HUDEP-2 (cell line): ENCODE measurements around the gene MFSD11.
"Not testable (repeated sequence)": the region's sequence is repeated elsewhere in the genome, so short reads cannot be mapped to it uniquely, and the experiment has no call there.

Experiments used
- DNase-seq, 76 experiments: peaks; one replicate each; lab custom pipeline; 2025; ENCODE audit not compliant: unreplicated experiment in 76 of 76; lab: John Stamatoyannopoulos, UW

MFSD11 gene

GRCh38 chr17:76725580-76726230 is 12.2 kb upstream of the MFSD11 start:
- peak in 56 of 76 experiments; percentile 13 to 73 (median 50) for DNase-seq

DNA sequence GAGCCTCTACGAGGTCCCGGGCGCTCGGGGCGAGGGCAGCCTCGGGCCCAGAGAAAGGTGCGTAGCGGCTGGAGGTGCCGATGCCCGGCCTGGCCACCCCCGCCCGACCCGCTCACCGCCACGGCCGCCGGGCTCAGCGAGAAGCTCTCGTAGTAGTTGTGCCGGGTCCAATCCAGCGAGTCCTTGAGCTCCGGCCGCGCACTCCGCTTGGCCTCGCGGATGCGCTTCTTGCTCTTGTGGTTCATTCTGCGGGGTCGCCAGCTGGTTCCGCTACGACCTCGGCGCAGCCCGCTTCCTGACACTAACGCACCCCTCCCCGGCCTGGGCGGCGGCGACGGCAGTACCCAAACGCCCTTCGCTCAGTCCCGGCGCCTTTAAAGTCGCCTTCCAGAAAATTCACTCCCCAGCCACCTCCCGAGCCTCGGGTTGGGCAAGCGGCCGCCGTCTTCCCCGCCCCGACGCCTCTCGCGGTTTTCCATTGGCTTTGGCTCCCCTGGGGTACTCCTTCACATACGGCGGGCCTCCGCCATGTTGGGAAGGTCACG is 11.6 kb upstream of the MFSD11 start, which contains the start of gene JMJD6:
Gene JMJD6 (minus strand): TSS at position 376 of the 545 bp plus-strand sequence. CDS start 131 bp downstream, at position 245.
- peak in 75 of 76 experiments; percentile 53 to 98 (median 94) for DNase-seq

GRCh38 chr17:76726776-76727718 is 10.9 kb upstream of the MFSD11 start, which contains the start of gene METTL23:
TSS of gene METTL23 (plus strand) at chr17:76726839. CDS start at chr17:76729711, 2,872 bp downstream.
- DNase-seq: peak in 65 of 76 experiments; percentile 26 to 84 (median 69)

DNA sequence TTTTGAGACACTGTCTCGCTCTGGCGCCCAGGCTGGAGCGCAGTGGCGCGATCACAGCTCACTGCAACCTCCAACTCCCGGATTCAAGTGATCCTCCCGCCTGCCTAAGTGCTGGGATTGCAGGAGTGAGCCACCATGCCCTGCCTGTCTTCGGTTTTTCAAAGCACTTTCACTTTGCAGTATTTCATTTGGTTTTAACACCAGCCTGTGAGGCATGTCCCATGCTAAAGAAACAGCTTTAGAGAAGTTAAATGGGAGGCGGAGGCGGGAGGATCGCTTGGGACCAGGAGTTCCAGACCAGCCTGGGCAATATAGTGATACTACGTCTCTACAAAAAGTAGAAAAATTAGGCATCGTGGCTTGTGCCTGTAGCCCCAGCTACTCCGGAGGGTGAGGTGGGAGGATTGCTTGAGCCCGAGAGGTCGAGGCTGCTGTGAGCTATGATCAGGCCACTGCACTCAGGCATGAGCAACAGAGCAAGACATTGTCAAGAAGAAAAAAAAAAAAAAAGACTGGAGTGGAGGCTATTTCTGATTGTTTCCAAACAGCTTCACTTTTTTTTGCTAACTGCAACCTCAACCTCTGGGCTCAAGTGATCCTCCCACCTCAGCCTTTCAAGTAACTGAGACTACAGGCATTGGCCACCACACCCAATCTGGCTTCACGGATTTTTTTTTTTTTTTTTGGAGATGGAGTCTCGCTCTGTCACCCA is 10.0 kb upstream of the MFSD11 start:
- peak in 4 of 76 experiments; percentile 15 to 31 (median 25) for DNase-seq

GRCh38 chr17:76731800-76732733 is 5.9 kb upstream of the MFSD11 start:
- DNase-seq: not testable (repeated sequence)

DNA sequence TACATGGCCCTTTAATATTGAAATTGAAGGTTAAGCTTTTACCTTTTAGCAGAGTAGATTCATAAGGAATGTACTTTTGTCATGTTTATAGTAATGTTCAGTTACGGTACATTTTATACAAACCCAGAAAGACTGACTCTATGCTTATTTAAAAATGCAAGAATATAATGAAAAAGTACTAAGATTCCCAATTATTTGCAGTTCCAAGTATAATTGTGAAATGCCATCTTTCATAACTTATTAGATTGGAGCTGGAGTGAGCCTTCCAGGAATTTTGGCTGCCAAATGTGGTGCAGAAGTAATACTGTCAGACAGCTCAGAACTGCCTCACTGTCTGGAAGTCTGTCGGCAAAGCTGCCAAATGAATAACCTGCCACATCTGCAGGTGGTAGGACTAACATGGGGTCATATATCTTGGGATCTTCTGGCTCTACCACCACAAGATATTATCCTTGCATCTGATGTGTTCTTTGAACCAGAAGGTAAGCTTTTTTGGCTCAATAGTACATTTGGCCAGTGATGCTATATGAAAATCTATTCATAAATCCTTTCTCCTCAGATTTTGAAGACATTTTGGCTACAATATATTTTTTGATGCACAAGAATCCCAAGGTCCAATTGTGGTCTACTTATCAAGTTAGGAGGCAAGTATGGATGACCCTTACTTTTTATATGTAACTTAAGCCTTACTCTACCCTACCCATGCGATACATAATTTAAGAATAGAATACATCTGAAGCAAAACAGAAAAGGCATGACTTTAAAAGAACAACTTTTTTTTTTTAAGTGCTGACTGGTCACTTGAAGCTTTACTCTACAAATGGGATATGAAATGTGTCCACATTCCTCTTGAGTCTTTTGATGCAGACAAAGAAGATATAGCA is 4.9 kb upstream of the MFSD11 start:
- peak in 3 of 76 experiments; percentile 10 to 23 (median 16) for DNase-seq

- DNase-seq: no peak
Observed at GRCh38 chr17:76733618-76733957, 4.3 kb upstream of the MFSD11 start.

DNA sequence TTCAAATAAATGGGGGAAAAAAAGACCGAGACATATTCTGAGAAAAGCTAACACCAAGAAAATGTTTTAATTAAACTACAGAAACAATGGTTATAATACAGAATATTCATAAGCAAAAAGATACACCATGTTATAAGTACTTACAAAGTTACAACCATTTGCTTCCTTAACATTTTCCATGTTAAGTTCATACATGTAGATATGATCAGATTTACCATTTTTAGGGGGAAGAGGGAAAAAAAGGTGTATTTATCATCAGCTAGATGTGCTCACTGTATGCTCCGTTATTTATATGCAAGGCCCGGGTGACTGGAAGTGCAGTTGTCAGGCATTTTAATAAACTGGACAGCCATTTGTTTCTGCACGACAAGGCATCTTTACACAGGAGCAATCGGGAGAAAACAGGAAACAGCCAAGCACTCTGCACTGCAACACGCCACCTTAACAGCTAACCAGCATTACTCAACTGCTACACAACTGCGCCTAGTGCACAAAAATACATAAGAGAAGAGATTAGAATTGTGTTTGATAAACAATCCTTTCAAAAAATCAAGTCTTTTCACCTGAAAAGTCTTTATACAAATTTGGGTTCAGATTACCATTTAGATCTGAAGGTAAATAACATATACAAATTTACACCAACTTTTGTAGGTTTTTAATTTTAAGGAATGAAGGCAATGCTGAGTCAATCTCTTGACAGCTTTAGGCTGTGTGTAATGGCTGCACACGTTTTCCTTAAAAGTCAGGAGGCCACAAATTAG is 3.7 kb upstream of the MFSD11 start:
- DNase-seq: no peak

- peak in 5 of 76 experiments; percentile 7 to 29 (median 21) for DNase-seq
Observed at GRCh38 chr17:76735006-76735405, 2.9 kb upstream of the MFSD11 start.

- DNase-seq: no peak
Observed at GRCh38 chr17:76735586-76736348, 2.2 kb upstream of the MFSD11 start.

- DNase-seq: peak in 60 of 76 experiments; percentile 18 to 75 (median 52)
Observed at GRCh38 chr17:76736349-76737081, 1.4 kb upstream of the MFSD11 start.

- peak in 75 of 76 experiments; percentile 84 to 99 (median 98) for DNase-seq
Observed at GRCh38 chr17:76737082-76737675, 740 bp upstream of the MFSD11 start, which contains the start of gene SRSF2. TSS of gene SRSF2 (minus strand) at chr17:76737331. CDS start at chr17:76737160, 171 bp downstream.

DNA sequence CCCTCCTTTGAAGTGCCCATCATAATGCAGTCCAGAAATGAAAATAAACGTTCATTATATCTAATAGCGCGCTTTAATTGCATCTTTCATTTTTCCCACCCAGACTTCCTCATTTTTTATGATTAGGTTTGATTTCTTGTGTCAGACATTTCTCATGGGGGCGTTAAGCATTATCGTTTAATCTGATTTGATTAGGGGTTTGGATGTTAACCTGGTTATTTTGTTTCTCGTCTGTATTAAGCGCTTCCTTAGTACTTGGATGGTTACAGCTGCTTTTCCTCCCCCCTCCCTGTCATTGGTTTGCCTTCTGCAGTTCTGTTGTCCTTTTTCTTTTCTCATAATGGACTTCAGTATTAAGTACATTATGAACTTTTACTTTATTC is 540 bp downstream of the MFSD11 start:
- no peak for DNase-seq

- not testable (repeated sequence) for DNase-seq
Observed at GRCh38 chr17:76739568-76740115, 1.7 kb downstream of the MFSD11 start.

DNA sequence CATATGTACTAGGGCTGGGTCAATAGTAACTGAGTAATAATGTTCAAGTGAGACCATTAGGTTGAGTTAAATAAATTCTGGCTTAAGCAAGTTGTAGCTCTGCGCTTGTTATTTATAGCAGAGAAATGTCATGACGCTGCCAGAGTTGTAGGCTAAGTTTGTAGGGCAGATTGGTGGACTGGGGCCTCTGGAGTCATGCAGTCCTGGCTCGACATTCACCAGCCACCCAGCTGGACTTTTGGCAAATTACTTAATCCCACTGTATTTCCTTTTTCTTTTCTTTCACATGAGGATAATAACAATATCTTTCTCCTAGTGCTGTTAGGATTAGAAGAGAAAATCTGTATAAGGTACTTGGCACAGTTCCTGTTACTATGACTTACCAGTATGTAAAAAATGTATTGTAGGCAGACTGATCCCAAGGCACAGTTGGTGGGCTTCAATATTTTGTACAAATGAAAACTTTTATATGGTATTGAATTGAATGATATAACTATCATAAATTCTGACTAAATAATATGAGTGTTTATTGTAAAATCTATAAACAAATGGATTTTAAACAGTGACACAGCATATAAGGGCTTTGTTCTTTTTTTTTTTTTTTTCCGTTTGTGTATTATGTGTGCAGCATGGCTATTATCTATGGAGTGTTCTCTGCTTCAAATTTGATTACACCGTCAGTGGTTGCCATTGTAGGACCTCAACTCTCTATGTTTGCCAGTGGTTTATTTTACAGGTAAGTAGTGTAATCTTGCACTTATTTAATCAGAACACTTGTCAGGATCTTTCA is 2.6 kb downstream of the MFSD11 start:
- no peak for DNase-seq
